Right lobe of liver (tissue), 6 donors: ENCODE data around the gene SLC44A4. TPM values are rescaled to one million over a fixed set of nuclear protein-coding genes. Genes with fewer than 3 reads are reported as not detected.
"Not testable (repeated sequence)": the region's sequence is repeated elsewhere in the genome, so short reads cannot be mapped to it uniquely, and the experiment has no call there.

Source experiments
- ATAC-seq, 4 donors: fragments of 200-7000 bp; cut with Tn5 transposase; one replicate each; pipeline ENCODE4 v1.9.1; 2020; ENCODE audit warnings: mild to moderate bottlenecking in 4 of 4, moderate library complexity in 4 of 4
- DNase-seq, 3 donors: peaks; one replicate each; pipeline ENCODE4 v3.0.0-alpha.2; 2020
- H3K27ac ChIP-seq, 3 donors: fragments of 200-600 bp; one replicate each; pipeline ENCODE4 v1.8.0; 2022
- H3K27me3 ChIP-seq, 2 donors: fragments of 200-600 bp; one replicate each; pipeline ENCODE4 v1.8.0; 2022
- H3K36me3 ChIP-seq, 4 donors: fragments of 200-600 bp; sonication (generic) in 1 of 4; one replicate each; pipeline versions ENCODE4 v1.5.1 to v1.8.0; 2017 to 2022; ENCODE audit warnings: control low read depth in 1 of 4
- H3K4me1 ChIP-seq, 4 donors: fragments of 200-600 bp; sonication (generic) in 1 of 4; one replicate each; pipeline versions ENCODE4 v1.5.1 to v1.8.0; 2017 to 2022; ENCODE audit warnings: control low read depth in 1 of 4
- H3K4me3 ChIP-seq, 3 donors: fragments of 200-600 bp; one replicate each; pipeline ENCODE4 v1.8.0; 2022
- H3K9me3 ChIP-seq, 4 donors: fragments of 200-600 bp; sonication (generic) in 1 of 4; one replicate each; pipeline versions ENCODE4 v1.5.1 to v1.8.0; 2017 to 2022; ENCODE audit warnings: control low read depth in 1 of 4
- CTCF ChIP-seq, 4 donors: fragments of 200-600 bp in 3 of 4; fragments of 450-650 bp in 1 of 4; IDR thresholded peaks; one replicate each; pipeline versions ENCODE4 v1.5.1 to v1.8.0; 2016 to 2022; ENCODE audit warnings: antibody characterized with exemption in 4 of 4, mild to moderate bottlenecking in 2 of 4
- POLR2A ChIP-seq: fragments of 450-650 bp; IDR thresholded peaks from one replicate; pipeline ENCODE4 v1.6.1; 2017; ENCODE audit warnings: antibody characterized with exemption, mild to moderate bottlenecking
- WGBS: methylation state at CpG from one replicate; pipeline ENCODE4 v1.1.6; 2018; ENCODE audit warnings: low coverage, low lambda C conversion rate; ENCODE audit not compliant: insufficient coverage; ENCODE audit errors: missing lambda C conversion rate; 5-methylcytosine and 5-hydroxymethylcytosine counted together
- intact Hi-C, 2 donors: fragments of 100-400 bp; cut with DNase I; formaldehyde crosslinking; loops; one replicate each; pipeline versions ENCODE4 v1.11.2 to v1.14.1; 2022
- total RNA-seq, 6 experiments: library from RNA; depleted of rRNA in 2 of 6; stranded (reverse); fragments of >200 nt in 2 of 6; fragmentation: NEBNext Ultra II Directional in 3 of 6; extraction: Animal tissue kit (Norgen Biotek cat#: 25700) in 3 of 6; gene quantifications; one replicate each; pipeline versions ENCODE4 v1.1.0 to v1.2.4, GENCODE V29; 2016 to 2023
- donor health status: DM: no; HTN: yes; CAD: no.
- donor health status: DM: no; HTN: no; CAD: no.
- donor health status: DM: no; HTN: no; CAD: no.
- donor health status: DM: no; HTN: yes; CAD: no.
- donor health status: DM: no; HTN: yes; CAD: no.

Gene SLC44A4
- total RNA-seq, 6 experiments from 2014 or later: 0.09 to 0.25 TPM; not detected in 4

GRCh38 chr6:31871046-31871659, 7.6 kb downstream of the SLC44A4 start:
- WGBS: 53% methylated on average over 3 of the region's 9 CpGs
- Histone ChIP-seq H3K4me3 (no peak overlapping the region), H3K9me3 (no peaks in the 10 kb centered on the region), H3K4me1 (no peaks in the 10 kb centered on the region), H3K27ac (no peak overlapping the region), H3K27me3 (no peaks in the 10 kb centered on the region), H3K36me3 (no peaks in the 10 kb centered on the region)
- TF ChIP-seq CTCF (IDR thresholded peaks at IDR 0.05) (no peak), POLR2A (no peak)
- ATAC-seq (no peak), DNase-seq (no peak)
- intact Hi-C loops: loop anchor here in 1 of 2 donors (10.0 kb wide), 1 partner anchor 196 kb away; no protein-coding TSS in a partner anchor

- H3K4me3 ChIP-seq: no peak overlapping the region
- DNase-seq (no peak), ATAC-seq (peak in 1 of 4 donors; percentile 10)
- TF ChIP-seq CTCF (IDR thresholded peaks at IDR 0.05): no peak
- no peak for TF ChIP-seq POLR2A
- H3K36me3 ChIP-seq: no peaks in the 10 kb centered on the region
- no peaks in the 10 kb centered on the region for H3K27me3 ChIP-seq
- intact Hi-C loops: loop anchor here in 1 of 2 donors (10.0 kb wide), 1 partner anchor 196 kb away; no protein-coding TSS in a partner anchor
- H3K9me3 ChIP-seq: no peaks in the 10 kb centered on the region
- 76% methylated on average over 5 of the region's 16 CpGs for WGBS
- H3K4me1 ChIP-seq: peaks cover 0 to 2% (median 0%) of the 10 kb centered on the region in 4 donors
- H3K27ac ChIP-seq: no peak overlapping the region
Measured at GRCh38 chr6:31870385-31870921, 8.3 kb downstream of the SLC44A4 start.

- no peak overlapping the region for H3K4me3 ChIP-seq
- no peak overlapping the region for H3K27ac ChIP-seq
- ATAC-seq (no peak), DNase-seq (no peak)
- intact Hi-C loops: no loop called here
- no peaks in the 10 kb centered on the region for H3K9me3 ChIP-seq
- H3K4me1 ChIP-seq: peaks cover 0 to 8% (median 0%) of the 10 kb centered on the region in 4 donors
- no peaks in the 10 kb centered on the region for H3K36me3 ChIP-seq
- no peaks in the 10 kb centered on the region for H3K27me3 ChIP-seq
- 50% methylated on average over 2 of the region's 8 CpGs for WGBS
- TF ChIP-seq CTCF (IDR thresholded peaks at IDR 0.05): no peak
Measured at GRCh38 chr6:31869343-31869742, 9.5 kb downstream of the SLC44A4 start.

GRCh38 chr6:31868658-31868971, 10.2 kb downstream of the SLC44A4 start:
- 82% methylated on average over 1 of the region's 1 CpG for WGBS
- ATAC-seq, H3K27me3 ChIP-seq, H3K9me3 ChIP-seq, H3K4me3 ChIP-seq, H3K27ac ChIP-seq, H3K36me3 ChIP-seq, DNase-seq, intact Hi-C loops: not testable (repeated sequence)
- peaks cover 0 to 11% (median 0%) of the 10 kb centered on the region in 4 donors for H3K4me1 ChIP-seq

GRCh38 chr6:31865205-31866118, 13.3 kb downstream of the SLC44A4 start:
- TF ChIP-seq CTCF (IDR thresholded peaks at IDR 0.05) (no peak), POLR2A (no peak)
- no peaks in the 10 kb centered on the region for H3K36me3 ChIP-seq
- no peaks in the 10 kb centered on the region for H3K9me3 ChIP-seq
- intact Hi-C loops: no loop called here
- H3K27ac ChIP-seq: no peak overlapping the region
- peaks cover 0 to 18% (median 0%) of the 10 kb centered on the region in 4 donors for H3K4me1 ChIP-seq
- WGBS: 61% methylated on average over 7 of the region's 21 CpGs
- H3K4me3 ChIP-seq: no peak overlapping the region
- DNase-seq (no peak), ATAC-seq (no peak)
- H3K27me3 ChIP-seq: no peaks in the 10 kb centered on the region
